ENCODE data around the gene DLGAP1.

GRCh38 chr18:4231260-4231659, 223.8 kb downstream of the DLGAP1 start:
- TF ChIP-seq POLR2A (IDR thresholded peaks at IDR 0.05) (no peak), POLR2AphosphoS5 (IDR thresholded peaks at IDR 0.05) (no peak), EP300 (IDR thresholded peaks at IDR 0.05) (no peak)
- TF ChIP-seq, protein P1, sequence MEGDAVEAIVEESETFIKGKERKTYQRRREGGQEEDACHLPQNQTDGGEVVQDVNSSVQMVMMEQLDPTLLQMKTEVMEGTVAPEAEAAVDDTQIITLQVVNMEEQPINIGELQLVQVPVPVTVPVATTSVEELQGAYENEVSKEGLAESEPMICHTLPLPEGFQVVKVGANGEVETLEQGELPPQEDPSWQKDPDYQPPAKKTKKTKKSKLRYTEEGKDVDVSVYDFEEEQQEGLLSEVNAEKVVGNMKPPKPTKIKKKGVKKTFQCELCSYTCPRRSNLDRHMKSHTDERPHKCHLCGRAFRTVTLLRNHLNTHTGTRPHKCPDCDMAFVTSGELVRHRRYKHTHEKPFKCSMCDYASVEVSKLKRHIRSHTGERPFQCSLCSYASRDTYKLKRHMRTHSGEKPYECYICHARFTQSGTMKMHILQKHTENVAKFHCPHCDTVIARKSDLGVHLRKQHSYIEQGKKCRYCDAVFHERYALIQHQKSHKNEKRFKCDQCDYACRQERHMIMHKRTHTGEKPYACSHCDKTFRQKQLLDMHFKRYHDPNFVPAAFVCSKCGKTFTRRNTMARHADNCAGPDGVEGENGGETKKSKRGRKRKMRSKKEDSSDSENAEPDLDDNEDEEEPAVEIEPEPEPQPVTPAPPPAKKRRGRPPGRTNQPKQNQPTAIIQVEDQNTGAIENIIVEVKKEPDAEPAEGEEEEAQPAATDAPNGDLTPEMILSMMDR (IDR thresholded peaks at IDR 0.05): no peak
